EH (cell line): ENCODE measurements around the gene RPP21.

ENCODE experiments used
- DNase-seq: peaks from one replicate; pipeline ENCODE4 v3.0.0-alpha.2; 2015; ENCODE audit warnings: low read depth

RPP21 gene

GRCh38 chr6:30378290-30378937 is 33.5 kb downstream of the RPP21 start:
- peak; percentile 32 for DNase-seq

GRCh38 chr6:30380464-30380863 is 35.5 kb downstream of the RPP21 start:
- no peak for DNase-seq

GRCh38 chr6:30386166-30386565 is 41.2 kb downstream of the RPP21 start:
- no peak for DNase-seq

GRCh38 chr6:30391240-30391639 is 46.3 kb downstream of the RPP21 start:
- no peak for DNase-seq

- DNase-seq, result no peak
Measured at GRCh38 chr6:30394139-30394538, 49.2 kb downstream of the RPP21 start.
